Stimulated activated CD8-positive, alpha-beta memory T cell treated with anti-CD3 and anti-CD28 coated beads, Interleukin-7, amount 100 ng/mL, for 24 hours (primary cell): ENCODE results near the gene KPNA1.
"Not testable (repeated sequence)": the region's sequence is repeated elsewhere in the genome, so short reads cannot be mapped to it uniquely, and the experiment has no call there.

Experiments
- DNase-seq: peaks from one replicate; pipeline ENCODE4 v3.0.0-alpha.2; 2020; ENCODE audit warnings: low read depth

KPNA1 gene

GRCh38 chr3:122519693-122520092, 5.0 kb upstream of the KPNA1 start:
- no peak for DNase-seq

- no peak for DNase-seq
Observed at GRCh38 chr3:122516846-122517360, 2.2 kb upstream of the KPNA1 start.

GRCh38 chr3:122515870-122516269, 1.1 kb upstream of the KPNA1 start:
- DNase-seq: no peak

GRCh38 chr3:122515020-122515468, 305 bp upstream of the KPNA1 start:
- no peak for DNase-seq

GRCh38 chr3:122513386-122514122, 1.2 kb downstream of the KPNA1 start:
- DNase-seq: no peak

- DNase-seq: no peak
Observed at GRCh38 chr3:122512284-122512683, 2.5 kb downstream of the KPNA1 start.

GRCh38 chr3:122510878-122511535, 3.7 kb downstream of the KPNA1 start:
- DNase-seq: no peak

- DNase-seq: not testable (repeated sequence)
Observed at GRCh38 chr3:122508944-122509343, 5.8 kb downstream of the KPNA1 start.

GRCh38 chr3:122508135-122508914, 6.4 kb downstream of the KPNA1 start:
- no peak for DNase-seq

GRCh38 chr3:122506450-122506849, 8.3 kb downstream of the KPNA1 start:
- no peak for DNase-seq

- DNase-seq: no peak
Observed at GRCh38 chr3:122505676-122506075, 9.1 kb downstream of the KPNA1 start.

GRCh38 chr3:122502941-122503340, 11.8 kb downstream of the KPNA1 start:
- no peak for DNase-seq

GRCh38 chr3:122502139-122502538, 12.6 kb downstream of the KPNA1 start:
- DNase-seq: no peak

GRCh38 chr3:122500964-122501363, 13.8 kb downstream of the KPNA1 start:
- not testable (repeated sequence) for DNase-seq

- DNase-seq: no peak
Observed at GRCh38 chr3:122498152-122498551, 16.6 kb downstream of the KPNA1 start.

- DNase-seq: no peak
Observed at GRCh38 chr3:122497425-122497824, 17.3 kb downstream of the KPNA1 start.

GRCh38 chr3:122496508-122496907, 18.2 kb downstream of the KPNA1 start:
- DNase-seq: no peak

GRCh38 chr3:122493296-122493695, 21.4 kb downstream of the KPNA1 start:
- no peak for DNase-seq

GRCh38 chr3:122488262-122488973, 26.3 kb downstream of the KPNA1 start:
- no peak for DNase-seq

GRCh38 chr3:122484985-122485384, 29.8 kb downstream of the KPNA1 start:
- no peak for DNase-seq

- no peak for DNase-seq
Observed at GRCh38 chr3:122481390-122481789, 33.3 kb downstream of the KPNA1 start.

GRCh38 chr3:122476532-122476931, 38.2 kb downstream of the KPNA1 start:
- no peak for DNase-seq
